Measurements from ENCODE around the gene GPD2.

GPD2 gene

GRCh38 chr2:156619021-156619539 lies 182.9 kb downstream of the GPD2 start:
- Histone ChIP-seq H3K9me3 (ENCODE audit: control insufficient read depth, low read length) (no peaks in the 10 kb centered on the region), H3K36me3 (ENCODE audit: control insufficient read depth, insufficient read depth, low read length) (no peaks in the 10 kb centered on the region), H3K27me3 (ENCODE audit: control insufficient read depth, insufficient read depth, low read length) (no peaks in the 10 kb centered on the region), H3K9ac (ENCODE audit: low read length) (no peak overlapping the region), H3K4me1 (ENCODE audit: control insufficient read depth, insufficient read depth, low read length) (no peaks in the 10 kb centered on the region), H3K4me3 (ENCODE audit: low read length) (no peak overlapping the region)

GRCh38 chr2:156622491-156622890 lies 186.3 kb downstream of the GPD2 start:
- Histone ChIP-seq H3K36me3 (ENCODE audit: control insufficient read depth, insufficient read depth, low read length) (no peaks in the 10 kb centered on the region), H3K4me3 (ENCODE audit: low read length) (no peak overlapping the region), H3K4me1 (ENCODE audit: control insufficient read depth, insufficient read depth, low read length) (no peaks in the 10 kb centered on the region), H3K9ac (ENCODE audit: low read length) (no peak overlapping the region), H3K27me3 (ENCODE audit: control insufficient read depth, insufficient read depth, low read length) (no peaks in the 10 kb centered on the region), H3K9me3 (ENCODE audit: control insufficient read depth, low read length) (no peaks in the 10 kb centered on the region)

GRCh38 chr2:156625360-156626170 lies 189.4 kb downstream of the GPD2 start:
- H3K36me3 ChIP-seq (ENCODE audit: control insufficient read depth, insufficient read depth, low read length) = no peaks in the 10 kb centered on the region
- no peaks in the 10 kb centered on the region for H3K9me3 ChIP-seq (ENCODE audit: control insufficient read depth, low read length)
- H3K4me1 ChIP-seq (ENCODE audit: control insufficient read depth, insufficient read depth, low read length) = no peaks in the 10 kb centered on the region
- no peaks in the 10 kb centered on the region for H3K27me3 ChIP-seq (ENCODE audit: control insufficient read depth, insufficient read depth, low read length)
- H3K9ac ChIP-seq (ENCODE audit: low read length) = no peak overlapping the region
- H3K4me3 ChIP-seq (ENCODE audit: low read length) = no peak overlapping the region

GRCh38 chr2:156626931-156627330 lies 190.8 kb downstream of the GPD2 start:
- H3K9me3 ChIP-seq (ENCODE audit: control insufficient read depth, low read length) = no peaks in the 10 kb centered on the region
- no peaks in the 10 kb centered on the region for H3K27me3 ChIP-seq (ENCODE audit: control insufficient read depth, insufficient read depth, low read length)
- no peaks in the 10 kb centered on the region for H3K4me1 ChIP-seq (ENCODE audit: control insufficient read depth, insufficient read depth, low read length)

DNA sequence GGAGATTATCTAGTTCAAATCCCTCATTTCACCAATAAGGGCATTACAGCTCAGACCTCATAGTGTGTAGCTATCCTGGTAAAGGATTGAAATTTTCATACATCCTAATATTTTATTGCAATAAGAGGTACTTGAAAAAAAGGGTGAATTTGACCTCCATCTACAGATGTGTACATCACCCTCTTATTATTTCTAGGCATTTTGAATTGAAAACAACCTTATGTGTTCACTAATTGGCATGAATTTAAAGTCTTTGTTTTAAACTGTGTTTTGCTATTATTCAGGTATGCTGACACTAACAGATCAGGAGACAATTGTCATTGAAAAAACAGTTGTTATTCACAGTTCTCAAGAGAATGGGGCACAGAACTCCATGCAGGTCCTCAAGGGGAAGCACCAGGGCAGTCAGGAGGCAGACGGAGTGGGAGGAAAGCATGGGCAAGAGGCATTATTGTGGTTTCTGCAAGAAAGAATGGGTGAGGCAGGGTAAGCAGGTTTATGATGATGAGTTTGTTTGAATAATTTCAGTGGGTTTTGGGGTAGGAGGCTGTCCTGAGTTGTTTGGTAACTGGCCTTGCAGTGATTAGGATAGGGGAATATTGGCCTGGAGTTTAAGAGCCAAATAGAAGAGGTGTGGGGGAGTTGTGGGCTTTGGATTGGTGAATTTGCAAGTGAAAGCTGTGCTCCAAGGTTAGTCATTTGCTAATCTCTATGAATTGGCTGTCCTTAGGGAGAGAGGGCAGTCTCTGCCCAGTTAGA lies 194.6 kb downstream of the GPD2 start:
- no peaks in the 10 kb centered on the region for H3K9me3 ChIP-seq (ENCODE audit: control insufficient read depth, low read length)
- no peak overlapping the region for H3K9ac ChIP-seq (ENCODE audit: low read length)
- no peak overlapping the region for H3K4me3 ChIP-seq (ENCODE audit: low read length)
- no peaks in the 10 kb centered on the region for H3K36me3 ChIP-seq (ENCODE audit: control insufficient read depth, insufficient read depth, low read length)
- no peaks in the 10 kb centered on the region for H3K4me1 ChIP-seq (ENCODE audit: control insufficient read depth, insufficient read depth, low read length)
- no peaks in the 10 kb centered on the region for H3K27me3 ChIP-seq (ENCODE audit: control insufficient read depth, insufficient read depth, low read length)

More at GRCh38 chr2:156626931-156627330, 190.8 kb downstream of the GPD2 start:
- H3K4me3 ChIP-seq (ENCODE audit: low read length) = no peak overlapping the region
- H3K36me3 ChIP-seq (ENCODE audit: control insufficient read depth, insufficient read depth, low read length) = no peaks in the 10 kb centered on the region
- H3K9ac ChIP-seq (ENCODE audit: low read length) = no peak overlapping the region

GRCh38 chr2:156635646-156636045 lies 199.5 kb downstream of the GPD2 start:
- Histone ChIP-seq H3K9me3 (ENCODE audit: control insufficient read depth, low read length) (no peaks in the 10 kb centered on the region), H3K9ac (ENCODE audit: low read length) (no peak overlapping the region), H3K36me3 (ENCODE audit: control insufficient read depth, insufficient read depth, low read length) (no peaks in the 10 kb centered on the region), H3K27me3 (ENCODE audit: control insufficient read depth, insufficient read depth, low read length) (no peaks in the 10 kb centered on the region), H3K4me1 (ENCODE audit: control insufficient read depth, insufficient read depth, low read length) (no peaks in the 10 kb centered on the region), H3K4me3 (ENCODE audit: low read length) (no peak overlapping the region)
